ENCODE measurements around the gene KLHL22. TPM values are rescaled to one million over a fixed set of nuclear protein-coding genes. Genes with fewer than 3 reads are reported as not detected.
"Not testable (repeated sequence)": the region's sequence is repeated elsewhere in the genome, so short reads cannot be mapped to it uniquely, and the experiment has no call there.

The KLHL22 gene
- total and polyA plus RNA-seq, 2 experiments from 2014 or later, result 23.6 to 38.0 TPM

DNA sequence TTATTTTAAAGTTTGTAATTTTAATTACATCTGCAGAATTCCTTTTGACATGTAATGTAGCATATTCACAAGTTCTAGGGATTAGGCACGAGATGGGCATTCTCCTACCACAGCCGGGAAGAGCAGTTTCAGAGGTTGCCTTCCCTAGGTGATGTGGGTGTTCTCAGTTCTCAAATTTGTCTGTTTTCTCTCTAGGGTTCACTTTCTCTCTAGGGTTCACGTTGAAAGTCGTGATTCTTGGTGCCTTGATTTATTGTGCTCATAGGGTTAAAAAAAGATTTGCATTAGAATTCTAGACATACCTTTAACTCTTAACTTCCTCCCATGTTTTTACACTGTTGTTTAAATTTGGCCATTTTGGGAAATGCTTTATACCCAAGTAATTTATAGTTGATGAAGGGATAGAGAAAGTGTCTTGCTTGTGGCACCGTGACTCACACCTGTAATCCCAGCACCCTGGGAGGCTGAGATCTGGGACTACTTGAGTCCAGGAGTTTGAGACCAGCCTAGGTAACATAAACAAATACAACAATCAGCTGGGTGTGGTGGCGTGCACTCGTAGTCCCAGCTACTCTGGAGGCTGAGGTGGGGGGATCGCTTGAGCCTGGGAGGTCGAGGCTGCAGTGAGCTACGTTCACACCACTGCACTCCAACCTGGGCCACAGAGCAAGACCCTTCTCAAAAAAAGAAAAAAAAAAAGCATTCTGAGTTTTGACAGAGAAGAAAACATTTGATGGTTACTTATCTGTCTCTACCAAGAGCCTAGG, 15.4 kb upstream of the KLHL22 start:
- Histone ChIP-seq H3K9me2 (replicated peaks; ENCODE audit: insufficient read depth) (no peaks in the 10 kb centered on the region), H3K4me1 (ENCODE audit: insufficient read depth) (peaks cover 28% of the 10 kb centered on the region), H3K79me2 (peaks cover 82% of the 10 kb centered on the region), H2AFZ (no peak overlapping the region), H4K20me1 (ENCODE audit: insufficient read depth, poor library complexity, severe bottlenecking) (peaks cover 68% of the 10 kb centered on the region), H3K36me3 (replicated peaks; ENCODE audit: insufficient read depth, low read depth) (no peaks in the 10 kb centered on the region), H3K9me3 (ENCODE audit: low read depth) (no peaks in the 10 kb centered on the region), H3K27ac (peak overlapping the region; percentile 80), H3K4me3 (no peak overlapping the region), H3K27me3 (no peaks in the 10 kb centered on the region), H3K4me2 (peak overlapping the region; percentile 98)
- no peak for DNase-seq (ENCODE audit: low spot score)
- TF ChIP-seq EZH2 (IDR thresholded peaks at IDR 0.05; ENCODE audit: borderline replicate concordance) (no peak), EZH2phosphoT487 (IDR thresholded peaks at IDR 0.05; ENCODE audit: low read depth, severe bottlenecking, unreplicated experiment) (no peak)
- TF ChIP-seq, protein P1, sequence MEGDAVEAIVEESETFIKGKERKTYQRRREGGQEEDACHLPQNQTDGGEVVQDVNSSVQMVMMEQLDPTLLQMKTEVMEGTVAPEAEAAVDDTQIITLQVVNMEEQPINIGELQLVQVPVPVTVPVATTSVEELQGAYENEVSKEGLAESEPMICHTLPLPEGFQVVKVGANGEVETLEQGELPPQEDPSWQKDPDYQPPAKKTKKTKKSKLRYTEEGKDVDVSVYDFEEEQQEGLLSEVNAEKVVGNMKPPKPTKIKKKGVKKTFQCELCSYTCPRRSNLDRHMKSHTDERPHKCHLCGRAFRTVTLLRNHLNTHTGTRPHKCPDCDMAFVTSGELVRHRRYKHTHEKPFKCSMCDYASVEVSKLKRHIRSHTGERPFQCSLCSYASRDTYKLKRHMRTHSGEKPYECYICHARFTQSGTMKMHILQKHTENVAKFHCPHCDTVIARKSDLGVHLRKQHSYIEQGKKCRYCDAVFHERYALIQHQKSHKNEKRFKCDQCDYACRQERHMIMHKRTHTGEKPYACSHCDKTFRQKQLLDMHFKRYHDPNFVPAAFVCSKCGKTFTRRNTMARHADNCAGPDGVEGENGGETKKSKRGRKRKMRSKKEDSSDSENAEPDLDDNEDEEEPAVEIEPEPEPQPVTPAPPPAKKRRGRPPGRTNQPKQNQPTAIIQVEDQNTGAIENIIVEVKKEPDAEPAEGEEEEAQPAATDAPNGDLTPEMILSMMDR (IDR thresholded peaks at IDR 0.05; ENCODE audit: poor library complexity), result no peak
- WGBS (ENCODE audit: low lambda C conversion rate, missing lambda C conversion rate), result 85% methylated on average over 10 of the region's 10 CpGs

DNA sequence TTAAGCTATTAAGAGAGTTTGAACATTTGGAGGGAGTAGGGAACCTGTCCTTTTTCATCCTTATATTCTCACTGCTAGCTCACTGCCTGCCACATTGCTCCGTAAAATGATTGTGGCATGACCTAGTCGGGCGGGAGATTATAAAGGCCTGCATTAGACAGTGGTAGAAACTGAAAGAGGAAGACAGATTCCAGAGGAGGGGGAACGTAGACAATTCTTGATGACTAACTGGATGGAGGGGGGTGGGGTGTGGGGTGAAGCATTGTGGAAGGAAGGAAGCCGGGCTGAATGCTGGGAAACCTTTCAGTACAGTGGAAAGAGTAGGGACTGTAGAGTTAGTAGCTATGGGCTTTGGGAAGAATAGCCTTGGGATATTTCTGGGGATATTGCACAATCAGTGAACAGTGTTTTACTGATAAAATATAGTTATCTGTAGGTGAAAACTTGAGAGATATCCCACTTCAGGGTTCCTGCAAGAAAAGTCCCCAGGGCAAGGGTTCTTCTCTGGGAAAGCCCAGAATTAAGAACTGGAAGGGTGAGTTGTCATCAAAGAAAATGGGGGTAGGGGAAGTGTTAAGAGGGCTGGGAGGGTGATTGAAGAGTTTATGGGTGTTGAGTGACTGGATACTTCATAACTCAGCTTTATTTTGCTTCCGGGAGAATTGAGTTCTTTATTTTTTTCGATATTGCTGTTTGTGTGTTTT, 13.9 kb upstream of the KLHL22 start:
- H3K27ac ChIP-seq, result peak overlapping the region; percentile 100
- H3K4me3 ChIP-seq, result peak overlapping the region; percentile 94
- H3K27me3 ChIP-seq, result no peaks in the 10 kb centered on the region
- H3K9me3 ChIP-seq (ENCODE audit: low read depth), result no peaks in the 10 kb centered on the region
- no peak overlapping the region for H2AFZ ChIP-seq
- peak; percentile 94 for DNase-seq (ENCODE audit: low spot score)
- H3K9me2 ChIP-seq (replicated peaks; ENCODE audit: insufficient read depth), result no peaks in the 10 kb centered on the region
- no peak for TF ChIP-seq EZH2 (IDR thresholded peaks at IDR 0.05; ENCODE audit: borderline replicate concordance)
- TF ChIP-seq, protein P1 (IDR thresholded peaks at IDR 0.05; ENCODE audit: poor library complexity), result no peak
- no peak for TF ChIP-seq EZH2phosphoT487 (IDR thresholded peaks at IDR 0.05; ENCODE audit: low read depth, severe bottlenecking, unreplicated experiment)
- no peaks in the 10 kb centered on the region for H3K36me3 ChIP-seq (replicated peaks; ENCODE audit: insufficient read depth, low read depth)
- H3K79me2 ChIP-seq, result peaks cover 67% of the 10 kb centered on the region
- WGBS (ENCODE audit: low lambda C conversion rate, missing lambda C conversion rate), result 27% methylated on average over 6 of the region's 7 CpGs
- peaks cover 54% of the 10 kb centered on the region for H4K20me1 ChIP-seq (ENCODE audit: insufficient read depth, poor library complexity, severe bottlenecking)
- peaks cover 24% of the 10 kb centered on the region for H3K4me1 ChIP-seq (ENCODE audit: insufficient read depth)
- peak overlapping the region; percentile 98 for H3K4me2 ChIP-seq

DNA sequence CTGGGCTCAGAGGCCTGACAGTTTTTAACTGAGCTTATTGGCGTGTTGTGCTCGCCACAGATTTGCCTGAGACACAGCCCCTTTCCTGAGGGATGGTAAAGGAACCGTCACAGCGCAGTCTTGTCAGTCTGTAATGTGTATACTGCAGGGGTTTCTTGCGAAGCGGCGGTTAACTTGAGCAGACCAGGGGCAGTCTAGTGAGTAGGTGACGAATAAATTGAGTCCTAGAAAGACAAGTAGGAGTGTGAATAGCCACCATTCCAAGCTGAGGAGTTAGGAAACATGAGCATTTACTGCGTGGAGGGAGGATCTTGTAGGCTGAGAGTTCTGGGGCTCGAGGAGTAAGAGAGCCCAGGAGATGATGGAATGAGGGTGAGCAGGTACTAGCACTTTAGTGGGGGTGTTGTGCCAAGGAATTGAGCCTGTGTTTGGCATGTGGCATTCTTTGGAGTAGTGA, 13.2 kb upstream of the KLHL22 start:
- H3K27ac ChIP-seq, result peak overlapping the region; percentile 100
- H2AFZ ChIP-seq, result no peak overlapping the region
- H4K20me1 ChIP-seq (ENCODE audit: insufficient read depth, poor library complexity, severe bottlenecking), result peaks cover 48% of the 10 kb centered on the region
- H3K36me3 ChIP-seq (replicated peaks; ENCODE audit: insufficient read depth, low read depth), result no peaks in the 10 kb centered on the region
- H3K9me3 ChIP-seq (ENCODE audit: low read depth), result no peaks in the 10 kb centered on the region
- no peaks in the 10 kb centered on the region for H3K27me3 ChIP-seq
- peak overlapping the region; percentile 94 for H3K4me3 ChIP-seq
- 51% methylated on average over 10 of the region's 10 CpGs for WGBS (ENCODE audit: low lambda C conversion rate, missing lambda C conversion rate)
- peaks cover 23% of the 10 kb centered on the region for H3K4me1 ChIP-seq (ENCODE audit: insufficient read depth)
- peak overlapping the region; percentile 98 for H3K4me2 ChIP-seq
- no peaks in the 10 kb centered on the region for H3K9me2 ChIP-seq (replicated peaks; ENCODE audit: insufficient read depth)
- H3K79me2 ChIP-seq, result peaks cover 60% of the 10 kb centered on the region
- no peak for DNase-seq (ENCODE audit: low spot score)
- TF ChIP-seq, protein P1 (IDR thresholded peaks at IDR 0.05; ENCODE audit: poor library complexity), result no peak
- no peak for TF ChIP-seq EZH2 (IDR thresholded peaks at IDR 0.05; ENCODE audit: borderline replicate concordance)

DNA sequence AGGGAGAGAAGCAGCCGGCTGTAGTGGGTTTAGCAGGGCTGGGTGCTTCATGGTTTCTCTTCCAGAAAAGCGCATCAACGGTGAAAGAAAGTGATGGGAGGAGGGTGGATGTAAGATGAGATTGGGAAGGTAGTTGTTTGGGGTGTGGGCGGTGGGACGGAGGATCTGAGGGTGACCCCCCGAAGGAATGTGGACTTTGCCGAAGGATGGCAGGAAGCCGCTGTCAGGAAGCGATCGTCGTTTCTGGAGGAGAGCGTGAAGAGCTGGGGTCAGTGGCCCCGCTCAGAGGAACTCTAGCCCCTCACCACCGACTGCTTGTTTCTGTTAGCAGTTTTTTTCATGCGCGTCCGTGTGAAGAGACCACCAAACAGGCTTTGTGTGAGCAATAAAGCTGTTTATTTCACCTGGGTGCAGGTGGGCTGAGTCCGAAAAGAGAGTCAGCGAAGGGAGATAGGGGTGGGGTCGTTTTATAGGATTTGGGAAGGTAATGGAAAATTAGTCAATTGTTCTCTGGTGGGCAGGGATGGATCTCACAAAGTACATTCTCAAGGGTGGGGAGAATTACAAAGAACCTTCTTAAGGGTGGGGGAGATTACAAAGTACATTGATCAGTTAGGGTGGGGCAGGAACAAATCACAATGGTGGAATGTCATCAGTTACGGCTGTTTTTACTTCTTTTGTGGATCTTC, 12.6 kb upstream of the KLHL22 start:
- H3K4me2 ChIP-seq, result peak overlapping the region; percentile 98
- H3K27me3 ChIP-seq; DNase-seq (ENCODE audit: low spot score); H3K9me2 ChIP-seq (replicated peaks; ENCODE audit: insufficient read depth); H3K36me3 ChIP-seq (replicated peaks; ENCODE audit: insufficient read depth, low read depth); H3K9me3 ChIP-seq (ENCODE audit: low read depth): not testable (repeated sequence)
- H3K27ac ChIP-seq, result peak overlapping the region; percentile 100
- peak overlapping the region; percentile 94 for H3K4me3 ChIP-seq
- H3K4me1 ChIP-seq (ENCODE audit: insufficient read depth), result peaks cover 23% of the 10 kb centered on the region
- H3K79me2 ChIP-seq, result peaks cover 54% of the 10 kb centered on the region
- WGBS (ENCODE audit: low lambda C conversion rate, missing lambda C conversion rate), result 4% methylated on average over 21 of the region's 21 CpGs
- H4K20me1 ChIP-seq (ENCODE audit: insufficient read depth, poor library complexity, severe bottlenecking), result peaks cover 41% of the 10 kb centered on the region
- H2AFZ ChIP-seq, result peak overlapping the region; percentile 66

Data from hepatocyte (in vitro differentiated cells).